HepG2 (cell line): ENCODE results near the gene DCTN4. TPM values are rescaled to one million over a fixed set of nuclear protein-coding genes. Genes with fewer than 3 reads are reported as not detected.

Experiments
- ATAC-seq: fragments of 200-7000 bp; cut with Tn5 transposase; 3 replicates; pipeline ENCODE4 v1.9.1; 2020; ENCODE audit warnings: mild to moderate bottlenecking, moderate library complexity
- BruUV-seq: library from RNA; stranded (reverse); fragments of 400-500 nt; replicated peaks from 2 replicates; lab custom pipeline; 2021; lab: Mats Ljungman, UMichigan
- CTCF ChIA-PET: fragments of 300-600 bp; formaldehyde crosslinking; extraction: SDS; loops from one replicate; lab custom pipeline; 2021; ENCODE audit warnings: low total read pairs, inconsistent platforms, low intra/inter-chr PET ratio; lab: Yijun Ruan, JAX
- POLR2A ChIA-PET: fragments of 350-600 bp; sonication (Branson Sonifier 250); formaldehyde crosslinking; loops from one replicate; lab custom pipeline; 2020; ENCODE audit warnings: antibody characterized with exemption, inconsistent platforms; lab: Yijun Ruan, JAX
- DNase-seq: peaks from one replicate; pipeline ENCODE4 v3.0.0-alpha.2; 2015; ENCODE audit warnings: low spot score
- FAIRE-seq: peaks from 3 replicates; lab custom pipeline; 2011; peaks lifted over from hg19 to GRCh38; lab: Jason Lieb, UNC
- H2AFZ ChIP-seq: one replicate; pipeline ENCODE4 v1.6.1; 2011; ENCODE audit warnings: low read length, inconsistent platforms
- H3K27ac ChIP-seq: fragments of 300-600 bp; 3 replicates; pipeline ENCODE4 v1.8.0; 2011; ENCODE audit warnings: mixed run types, mild to moderate bottlenecking, mixed read lengths, low read length, inconsistent platforms; ENCODE audit not compliant: insufficient read depth; ENCODE audit errors: extremely low read length
- H3K27me3 ChIP-seq, 2 experiments: fragments of 200-600 bp in 1 of 2; 2 replicates in 1 of 2; 3 replicates in 1 of 2; pipeline versions ENCODE4 v1.6.0 to v1.8.0; 2011; ENCODE audit warnings: low read length in 2 of 2, mild to moderate bottlenecking in 2 of 2, moderate library complexity in 2 of 2, inconsistent platforms in 1 of 2; ENCODE audit not compliant: insufficient read depth in 2 of 2, control insufficient read depth in 1 of 2
- H3K36me3 ChIP-seq, 2 experiments: fragments of 200-600 bp in 1 of 2; replicated peaks in 1 of 2; 2 replicates in 1 of 2; 3 replicates in 1 of 2; pipeline versions ENCODE4 v1.5.1 to v1.8.0; 2011; ENCODE audit warnings: low read length in 2 of 2, inconsistent platforms in 1 of 2; ENCODE audit not compliant: insufficient read depth in 2 of 2, control insufficient read depth in 1 of 2
- H3K4me1 ChIP-seq: 2 replicates; pipeline ENCODE4 v1.5.1; 2012; ENCODE audit warnings: low read length, inconsistent platforms; ENCODE audit not compliant: insufficient read depth
- H3K4me2 ChIP-seq: 2 replicates; pipeline ENCODE4 v1.6.0; 2011; ENCODE audit warnings: low read depth, low read length, inconsistent platforms
- H3K4me3 ChIP-seq, 3 experiments: fragments of 200-600 bp in 1 of 3; sonication (generic), shearing (Covaris generic) in 1 of 3; replicated peaks in 1 of 3; 2 replicates each; pipeline ENCODE4 v1.5.1; 2011 to 2016; ENCODE audit warnings: low read length in 3 of 3, inconsistent platforms in 2 of 3, low read depth in 2 of 3, mild to moderate bottlenecking in 2 of 3, control low read depth in 1 of 3, mixed read lengths in 1 of 3; ENCODE audit not compliant: insufficient read depth in 1 of 3
- H3K79me2 ChIP-seq: one replicate; pipeline ENCODE4 v1.6.1; 2011; ENCODE audit warnings: low read length, inconsistent platforms; ENCODE audit not compliant: insufficient read depth
- H3K9ac ChIP-seq: 2 replicates; pipeline ENCODE4 v1.6.0; 2011; ENCODE audit warnings: mild to moderate bottlenecking, low read depth, low read length, inconsistent platforms; ENCODE audit not compliant: insufficient read depth
- H3K9me3 ChIP-seq: 2 replicates; pipeline ENCODE4 v1.5.1; 2012; ENCODE audit warnings: mild to moderate bottlenecking, low read length
- H4K20me1 ChIP-seq: 2 replicates; pipeline ENCODE4 v1.6.0; 2011; ENCODE audit warnings: inconsistent platforms, mild to moderate bottlenecking, low read length, moderate library complexity; ENCODE audit not compliant: insufficient read depth
- AKAP8 ChIP-seq: sonication (generic); formaldehyde crosslinking; IDR thresholded peaks from 2 replicates; pipeline ENCODE4 v1.5.1; 2020; ENCODE audit warnings: mild to moderate bottlenecking, missing genetic modification reagents
- ARNTL ChIP-seq: sonication (generic); formaldehyde crosslinking; IDR thresholded peaks from 2 replicates; pipeline ENCODE4 v1.4.0; 2020; ENCODE audit warnings: mild to moderate bottlenecking, missing genetic modification reagents
- FOXJ3 ChIP-seq: sonication (generic); formaldehyde crosslinking; IDR thresholded peaks from 2 replicates; pipeline ENCODE4 v1.4.0; 2020; ENCODE audit warnings: missing genetic modification reagents, mild to moderate bottlenecking, borderline replicate concordance
- LCORL ChIP-seq, 2 experiments: fragments of 450-650 bp in 1 of 2; sonication (generic) in 1 of 2; formaldehyde crosslinking in 1 of 2; IDR thresholded peaks; 2 replicates each; pipeline versions ENCODE4 v1.5.0 to v1.6.1; 2017 to 2020; ENCODE audit warnings: antibody characterized with exemption in 1 of 2, missing genetic modification reagents in 1 of 2
- MXI1 ChIP-seq: IDR thresholded peaks from 3 replicates; pipeline ENCODE4 v1.6.1; 2012; ENCODE audit warnings: low read depth, low read length, inconsistent platforms, borderline replicate concordance
- POLR2G ChIP-seq: fragments of 200-400 bp; formaldehyde crosslinking; IDR thresholded peaks from 2 replicates; pipeline ENCODE4 v1.6.1; 2018; ENCODE audit warnings: mild to moderate bottlenecking, low read depth, low read length, moderate library complexity
- SP2 ChIP-seq: sonication (generic); formaldehyde crosslinking; IDR thresholded peaks from 2 replicates; pipeline ENCODE4 v1.5.1; 2020; ENCODE audit warnings: mild to moderate bottlenecking, missing genetic modification reagents
- TCF7 ChIP-seq: sonication (generic); IDR thresholded peaks from 2 replicates; pipeline ENCODE4 v1.6.1; 2016; ENCODE audit warnings: antibody characterized with exemption, low read depth
- WIZ ChIP-seq: sonication (generic); formaldehyde crosslinking; IDR thresholded peaks from 2 replicates; pipeline ENCODE4 v1.5.1; 2020; ENCODE audit warnings: mild to moderate bottlenecking, missing genetic modification reagents
- ZNF124 ChIP-seq: sonication (generic); formaldehyde crosslinking; IDR thresholded peaks from 2 replicates; pipeline ENCODE4 v1.4.0; 2020; ENCODE audit warnings: missing genetic modification reagents
- ZNF232 ChIP-seq: sonication (generic); formaldehyde crosslinking; IDR thresholded peaks from 2 replicates; pipeline ENCODE4 v1.4.0; 2020; ENCODE audit warnings: missing genetic modification reagents, borderline replicate concordance
- ZNF317 ChIP-seq: sonication (generic); formaldehyde crosslinking; IDR thresholded peaks from 2 replicates; pipeline ENCODE4 v1.5.0; 2020; ENCODE audit warnings: mild to moderate bottlenecking, missing genetic modification reagents
- ZNF543 ChIP-seq: sonication (generic); formaldehyde crosslinking; IDR thresholded peaks from 2 replicates; pipeline ENCODE4 v1.4.0; 2020; ENCODE audit warnings: mild to moderate bottlenecking, missing genetic modification reagents
- ZNF547 ChIP-seq: sonication (generic); formaldehyde crosslinking; IDR thresholded peaks from 2 replicates; pipeline ENCODE4 v1.5.1; 2020; ENCODE audit warnings: mild to moderate bottlenecking, missing genetic modification reagents
- ZNF782 ChIP-seq: sonication (generic); formaldehyde crosslinking; IDR thresholded peaks from 2 replicates; pipeline ENCODE4 v1.4.0; 2020; ENCODE audit warnings: missing genetic modification reagents, mild to moderate bottlenecking, borderline replicate concordance
- ZSCAN21 ChIP-seq: sonication (generic); formaldehyde crosslinking; IDR thresholded peaks from 2 replicates; pipeline ENCODE4 v1.8.0; 2022; ENCODE audit warnings: mild to moderate bottlenecking, missing genetic modification reagents, moderate library complexity, borderline replicate concordance
- WGBS: methylation state at CpG from one replicate; pipeline ENCODE4 v1.1.6; 2017; ENCODE audit warnings: low lambda C conversion rate; 5-methylcytosine and 5-hydroxymethylcytosine counted together
- in situ Hi-C: cut with HindIII; loops from 2 replicates; pipeline ENCODE4 v1.10.0; 2017; ENCODE audit warnings: low pct_unique_long_range_greater_than_20kb; ENCODE audit not compliant: extremely low pct_ligation_motif_present
- intact Hi-C: fragments of 100-400 bp; cut with micrococcal nuclease; formaldehyde crosslinking; loops from one replicate; pipeline ENCODE4 v1.10.0; 2022; ENCODE audit not compliant: unreplicated experiment
- polyA plus RNA-seq, 8 experiments: library from polyadenylated mRNA; depleted of rRNA in 3 of 8; stranded (reverse) in 7 of 8; unstranded in 1 of 8; fragments of >200 nt; fragmentation: Illumina TruSeq in 4 of 8; extraction: Trizol in 4 of 8; gene quantifications; 2 replicates each; pipeline versions ENCODE4 v1.2.1 to v1.2.3, GENCODE V29; 2011 to 2016; ENCODE audit warnings: low read depth in 4 of 8, missing spikeins in 1 of 8, mixed read lengths in 1 of 8; ENCODE audit not compliant: insufficient read depth in 1 of 8
- total RNA-seq, 5 experiments: library from RNA; depleted of rRNA; stranded (reverse); fragments of >200 nt; fragmentation: Illumina TruSeq; extraction: Trizol; gene quantifications; 2 replicates each; pipeline ENCODE4 v1.2.3, GENCODE V29; 2016; ENCODE audit warnings: low read depth in 1 of 5
- TF ChIP-seq, protein P1 (sequence below): sonication (generic); formaldehyde crosslinking; IDR thresholded peaks from 2 replicates; pipeline ENCODE4 v1.4.0; 2020; ENCODE audit warnings: missing genetic modification reagents
- TF ChIP-seq, protein P2 (sequence below): sonication (generic); formaldehyde crosslinking; IDR thresholded peaks from 2 replicates; pipeline ENCODE4 v1.8.0; 2022; ENCODE audit warnings: missing genetic modification reagents, mild to moderate bottlenecking, moderate library complexity, borderline replicate concordance
- TF ChIP-seq, protein P3 (sequence below): sonication (generic); formaldehyde crosslinking; IDR thresholded peaks from 2 replicates; pipeline ENCODE4 v1.4.0; 2020; ENCODE audit warnings: missing genetic modification reagents, mild to moderate bottlenecking, borderline replicate concordance

DCTN4 gene
- total and polyA plus RNA-seq, 2 of the 13 experiments (the other 11 are each of a cell fraction or from before 2014, with no cell fraction given): 24.1 to 26.9 TPM

DNA sequence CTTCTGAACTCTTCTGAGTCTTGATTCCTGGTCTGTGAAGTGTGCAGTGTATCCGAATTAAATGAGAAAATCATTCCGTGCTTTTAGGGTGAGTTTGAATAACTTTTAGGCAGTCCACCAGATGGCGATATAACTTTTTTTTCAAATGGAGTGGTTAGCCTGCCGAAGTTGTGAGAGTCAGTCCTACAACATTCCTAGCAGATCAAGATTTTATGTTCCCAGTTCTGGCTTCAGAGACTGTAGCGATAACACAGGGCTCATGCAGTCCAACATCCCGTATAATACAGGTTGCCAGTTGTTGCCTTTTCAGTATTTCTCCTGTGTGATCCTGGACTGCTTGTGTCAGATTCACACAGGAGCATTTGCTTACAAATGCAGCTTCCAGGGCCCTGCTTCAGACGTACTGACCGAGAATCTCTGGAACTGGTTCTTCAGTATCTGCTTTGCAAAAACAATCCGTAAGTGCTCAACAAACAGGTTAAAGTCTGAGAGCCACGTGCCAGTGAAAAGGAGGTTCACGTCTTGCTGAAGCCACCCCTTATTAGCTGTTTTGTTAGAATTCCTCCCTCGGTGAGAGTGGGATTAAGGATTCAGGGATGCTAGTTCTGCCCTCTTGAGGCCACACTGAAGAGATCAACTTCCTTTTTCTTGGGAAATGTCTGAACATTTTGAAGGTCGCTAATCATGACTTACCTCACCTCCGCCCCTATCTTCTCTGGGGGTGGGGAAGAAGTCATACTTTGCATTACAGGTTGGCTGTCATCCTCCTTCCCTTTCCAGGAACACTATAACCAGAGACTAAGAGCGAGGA lies 42.5 kb upstream of the DCTN4 start:
- Histone ChIP-seq H2AFZ (peak overlapping the region; percentile 100), H3K27ac (no peak overlapping the region), H3K9ac (peak overlapping the region; percentile 55), H4K20me1 (no peaks in the 10 kb centered on the region), H3K4me2 (peak overlapping the region; percentile 99), H3K79me2 (no peaks in the 10 kb centered on the region), H3K36me3 (peaks cover 0 to 7% of the 10 kb centered on the region in 2 experiments; a peak in 2 of 5 replicates), H3K4me1 (peaks cover 14% of the 10 kb centered on the region), H3K27me3 (no peaks in the 10 kb centered on the region; a peak in 1 of 5 replicates), H3K4me3 (peak overlapping the region; percentile 48 to 66 (median 65); a peak in 5 of 6 replicates), H3K9me3 (no peaks in the 10 kb centered on the region)
- BruUV-seq: no TSS peak
- intact Hi-C loops: loop anchor here (1.0 to 5.0 kb wide), 2 partner anchors 46 to 186 kb away; no protein-coding TSS in a partner anchor
- FAIRE-seq (peak; percentile 92), ATAC-seq (peak; percentile 95), DNase-seq (peak; percentile 62)
- in situ Hi-C loops: loop anchor here (5.0 kb wide), 1 partner anchor 46 kb away; the partner anchor contains the start of gene IRGM
- ChIA-PET POLR2A (interaction anchor here (0.7 to 1.7 kb wide), 2 partner anchors 22 to 42 kb away, joined by 3 to 7 read pairs; partner anchors contain the start of gene SMIM3), CTCF (interaction anchor here (0.8 to 2.0 kb wide), 5 partner anchors 22 to 314 kb away, joined by 3 to 23 read pairs (median 3); partner anchors contain the start of genes IRGM and SMIM3)
- 8% methylated on average over 15 of the region's 15 CpGs for WGBS
- TF ChIP-seq, protein P1, sequence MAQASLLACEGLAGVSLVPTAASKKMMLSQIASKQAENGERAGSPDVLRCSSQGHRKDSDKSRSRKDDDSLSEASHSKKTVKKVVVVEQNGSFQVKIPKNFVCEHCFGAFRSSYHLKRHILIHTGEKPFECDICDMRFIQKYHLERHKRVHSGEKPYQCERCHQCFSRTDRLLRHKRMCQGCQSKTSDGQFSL (CRISPR knock-in tag): no peak
- TF ChIP-seq ZNF543 (CRISPR knock-in tag) (no peak), ZNF547 (CRISPR knock-in tag) (no peak), SP2 (CRISPR knock-in tag) (no peak), ZNF782 (CRISPR knock-in tag) (no peak), MXI1 (no peak), WIZ (CRISPR knock-in tag) (no peak), ZNF124 (CRISPR knock-in tag) (peak; percentile 22; the same call in 1 of the 2 replicates), ZNF232 (CRISPR knock-in tag) (0 out of 2 replicates have a peak, but pooled peaks have one; percentile 58), ZNF317 (CRISPR knock-in tag) (no peak), LCORL (IDR thresholded peaks at IDR 0.05) (no peak), LCORL (CRISPR knock-in tag; IDR thresholded peaks at IDR 0.05) (peak; percentile 53; the same call in 1 of the 2 replicates), POLR2G (no peak), FOXJ3 (peak; percentile 52; the same call in 1 of the 2 replicates), ZSCAN21 (CRISPR knock-in tag) (no peak), AKAP8 (0 out of 2 replicates have a peak, but pooled peaks have one; percentile 38), TCF7 (no peak), ARNTL (CRISPR knock-in tag) (0 out of 2 replicates have a peak, but pooled peaks have one; percentile 19)
- TF ChIP-seq, protein P2, sequence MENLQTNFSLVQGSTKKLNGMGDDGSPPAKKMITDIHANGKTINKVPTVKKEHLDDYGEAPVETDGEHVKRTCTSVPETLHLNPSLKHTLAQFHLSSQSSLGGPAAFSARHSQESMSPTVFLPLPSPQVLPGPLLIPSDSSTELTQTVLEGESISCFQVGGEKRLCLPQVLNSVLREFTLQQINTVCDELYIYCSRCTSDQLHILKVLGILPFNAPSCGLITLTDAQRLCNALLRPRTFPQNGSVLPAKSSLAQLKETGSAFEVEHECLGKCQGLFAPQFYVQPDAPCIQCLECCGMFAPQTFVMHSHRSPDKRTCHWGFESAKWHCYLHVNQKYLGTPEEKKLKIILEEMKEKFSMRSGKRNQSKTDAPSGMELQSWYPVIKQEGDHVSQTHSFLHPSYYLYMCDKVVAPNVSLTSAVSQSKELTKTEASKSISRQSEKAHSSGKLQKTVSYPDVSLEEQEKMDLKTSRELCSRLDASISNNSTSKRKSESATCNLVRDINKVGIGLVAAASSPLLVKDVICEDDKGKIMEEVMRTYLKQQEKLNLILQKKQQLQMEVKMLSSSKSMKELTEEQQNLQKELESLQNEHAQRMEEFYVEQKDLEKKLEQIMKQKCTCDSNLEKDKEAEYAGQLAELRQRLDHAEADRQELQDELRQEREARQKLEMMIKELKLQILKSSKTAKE: no peak
- TF ChIP-seq, protein P3, sequence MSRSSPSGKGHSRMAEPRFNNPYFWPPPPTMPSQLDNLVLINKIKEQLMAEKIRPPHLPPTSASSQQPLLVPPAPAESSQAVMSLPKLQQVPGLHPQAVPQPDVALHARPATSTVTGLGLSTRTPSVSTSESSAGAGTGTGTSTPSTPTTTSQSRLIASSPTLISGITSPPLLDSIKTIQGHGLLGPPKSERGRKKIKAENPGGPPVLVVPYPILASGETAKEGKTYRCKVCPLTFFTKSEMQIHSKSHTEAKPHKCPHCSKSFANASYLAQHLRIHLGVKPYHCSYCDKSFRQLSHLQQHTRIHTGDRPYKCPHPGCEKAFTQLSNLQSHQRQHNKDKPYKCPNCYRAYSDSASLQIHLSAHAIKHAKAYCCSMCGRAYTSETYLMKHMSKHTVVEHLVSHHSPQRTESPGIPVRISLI (CRISPR knock-in tag): peak; percentile 31; the same call in 1 of the 2 replicates
